ENCODE results near the gene PDZD2. TPM values are rescaled to one million over a fixed set of nuclear protein-coding genes. Genes with fewer than 3 reads are reported as not detected.

PDZD2 gene
- total RNA-seq, 4 donors from 2014 or later: 6.2 to 21.4 (median 11.8) TPM

DNA sequence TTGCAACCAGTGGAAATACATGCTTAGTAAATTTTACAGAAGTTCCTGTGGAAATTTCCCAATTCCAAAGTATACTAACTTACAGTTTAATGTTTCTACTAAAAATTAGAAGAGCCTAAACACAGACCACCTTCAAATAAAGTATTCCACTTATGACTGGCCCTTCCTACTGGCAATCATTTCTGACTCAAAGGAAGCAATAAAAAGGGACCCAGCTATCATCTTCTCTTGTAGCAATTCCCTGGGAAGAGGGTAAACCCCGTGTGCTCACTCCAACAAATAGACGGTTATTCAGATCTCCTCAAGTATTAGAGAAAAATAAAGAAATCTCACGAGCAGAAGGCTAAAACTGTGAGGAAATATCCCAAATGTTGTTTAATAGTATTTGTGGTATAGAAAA lies 491.9 kb downstream of the PDZD2 start:
- Histone ChIP-seq H3K4me1 (peaks cover 0 to 5% of the 10 kb centered on the region in 2 donors), H3K27ac (no peak overlapping the region), H3K4me3 (no peak overlapping the region), H3K9me3 (no peaks in the 10 kb centered on the region), H3K27me3 (no peaks in the 10 kb centered on the region), H3K36me3 (no peaks in the 10 kb centered on the region)
- no peak for TF ChIP-seq POLR2A (IDR thresholded peaks at IDR 0.05)
- TF ChIP-seq, protein P1, sequence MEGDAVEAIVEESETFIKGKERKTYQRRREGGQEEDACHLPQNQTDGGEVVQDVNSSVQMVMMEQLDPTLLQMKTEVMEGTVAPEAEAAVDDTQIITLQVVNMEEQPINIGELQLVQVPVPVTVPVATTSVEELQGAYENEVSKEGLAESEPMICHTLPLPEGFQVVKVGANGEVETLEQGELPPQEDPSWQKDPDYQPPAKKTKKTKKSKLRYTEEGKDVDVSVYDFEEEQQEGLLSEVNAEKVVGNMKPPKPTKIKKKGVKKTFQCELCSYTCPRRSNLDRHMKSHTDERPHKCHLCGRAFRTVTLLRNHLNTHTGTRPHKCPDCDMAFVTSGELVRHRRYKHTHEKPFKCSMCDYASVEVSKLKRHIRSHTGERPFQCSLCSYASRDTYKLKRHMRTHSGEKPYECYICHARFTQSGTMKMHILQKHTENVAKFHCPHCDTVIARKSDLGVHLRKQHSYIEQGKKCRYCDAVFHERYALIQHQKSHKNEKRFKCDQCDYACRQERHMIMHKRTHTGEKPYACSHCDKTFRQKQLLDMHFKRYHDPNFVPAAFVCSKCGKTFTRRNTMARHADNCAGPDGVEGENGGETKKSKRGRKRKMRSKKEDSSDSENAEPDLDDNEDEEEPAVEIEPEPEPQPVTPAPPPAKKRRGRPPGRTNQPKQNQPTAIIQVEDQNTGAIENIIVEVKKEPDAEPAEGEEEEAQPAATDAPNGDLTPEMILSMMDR (IDR thresholded peaks at IDR 0.05): no peak
- DNase-seq: no peak
- intact Hi-C loops (cut with DNase I; ENCODE audit: low total_unique reads): no loop called here

DNA sequence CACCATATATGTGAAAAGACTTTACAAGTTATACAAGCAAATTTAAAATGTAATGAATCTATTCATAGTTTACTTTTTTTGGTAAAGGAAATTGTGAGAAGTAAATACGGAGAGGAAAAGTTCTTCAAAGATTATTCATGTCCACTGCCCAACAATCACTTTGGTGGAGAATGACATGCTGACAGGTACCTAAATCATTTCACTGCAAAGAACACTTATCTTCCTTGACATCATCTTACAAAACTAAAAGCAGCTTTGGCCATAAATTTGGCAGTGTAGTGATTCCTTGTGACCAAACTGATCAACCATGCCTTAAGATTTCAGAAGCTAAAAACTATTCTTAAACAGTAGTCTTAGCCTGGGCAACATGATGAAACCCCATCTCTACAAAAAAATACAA lies 492.7 kb downstream of the PDZD2 start:
- no peaks in the 10 kb centered on the region for H3K27me3 ChIP-seq
- no peak for DNase-seq
- H3K27ac ChIP-seq: no peak overlapping the region
- peaks cover 0 to 5% of the 10 kb centered on the region in 2 donors for H3K4me1 ChIP-seq
- no peaks in the 10 kb centered on the region for H3K36me3 ChIP-seq
- H3K4me3 ChIP-seq: no peak overlapping the region
- intact Hi-C loops (cut with DNase I; ENCODE audit: low total_unique reads): no loop called here
- no peak for TF ChIP-seq POLR2A (IDR thresholded peaks at IDR 0.05)
- TF ChIP-seq, protein P1 (IDR thresholded peaks at IDR 0.05): no peak
- no peaks in the 10 kb centered on the region for H3K9me3 ChIP-seq

DNA sequence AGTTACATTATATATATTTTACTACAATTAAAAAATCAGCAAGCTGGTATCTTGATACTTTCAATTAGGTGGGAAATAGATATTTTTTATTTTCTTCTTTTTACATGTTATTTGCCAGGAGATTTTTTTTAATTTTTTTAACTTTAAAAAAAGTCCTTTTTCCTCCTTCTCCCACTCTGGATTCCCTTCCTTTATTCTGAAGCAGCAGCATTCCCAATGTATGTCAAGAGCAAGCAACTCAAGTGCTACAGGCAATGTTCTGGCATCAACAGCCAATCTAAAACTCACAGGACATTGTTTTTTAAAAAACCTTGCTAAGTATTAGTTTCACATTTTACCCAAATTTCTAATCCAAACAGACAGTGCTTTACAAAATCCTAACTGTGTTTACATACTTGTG lies 493.8 kb downstream of the PDZD2 start:
- intact Hi-C loops (cut with DNase I; ENCODE audit: low total_unique reads): no loop called here
- DNase-seq: no peak
- Histone ChIP-seq H3K36me3 (no peaks in the 10 kb centered on the region), H3K27ac (no peak overlapping the region), H3K4me3 (no peak overlapping the region), H3K4me1 (peaks cover 0 to 5% of the 10 kb centered on the region in 2 donors), H3K27me3 (no peaks in the 10 kb centered on the region), H3K9me3 (no peaks in the 10 kb centered on the region)
- TF ChIP-seq, protein P1 (IDR thresholded peaks at IDR 0.05): no peak
- TF ChIP-seq POLR2A (IDR thresholded peaks at IDR 0.05): no peak

DNA sequence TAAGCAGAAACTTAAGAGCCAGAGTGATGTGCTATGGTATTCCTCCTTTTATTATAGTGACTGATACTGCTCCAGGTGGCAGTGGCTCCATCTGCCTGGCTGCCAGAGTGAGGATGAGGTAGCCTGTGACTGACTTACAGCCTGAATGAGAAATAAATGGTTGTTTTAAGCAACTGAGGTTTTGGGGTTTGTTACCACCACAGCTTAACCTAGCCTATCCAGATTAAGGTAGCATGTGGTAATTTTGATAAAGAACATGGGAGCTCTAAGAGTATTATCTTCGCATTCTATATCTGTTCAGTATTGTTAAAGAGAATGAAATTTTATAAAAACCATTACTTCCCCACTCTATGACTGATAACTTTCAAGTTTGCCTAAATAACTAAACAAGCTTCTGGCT lies 496.2 kb downstream of the PDZD2 start:
- no peak overlapping the region for H3K4me3 ChIP-seq
- intact Hi-C loops (cut with DNase I; ENCODE audit: low total_unique reads): no loop called here
- no peaks in the 10 kb centered on the region for H3K9me3 ChIP-seq
- TF ChIP-seq, protein P1 (IDR thresholded peaks at IDR 0.05): no peak
- no peak for TF ChIP-seq POLR2A (IDR thresholded peaks at IDR 0.05)
- no peaks in the 10 kb centered on the region for H3K27me3 ChIP-seq
- no peak for DNase-seq
- no peak overlapping the region for H3K27ac ChIP-seq
- no peaks in the 10 kb centered on the region for H3K36me3 ChIP-seq
- peaks cover 0 to 5% of the 10 kb centered on the region in 2 donors for H3K4me1 ChIP-seq

DNA sequence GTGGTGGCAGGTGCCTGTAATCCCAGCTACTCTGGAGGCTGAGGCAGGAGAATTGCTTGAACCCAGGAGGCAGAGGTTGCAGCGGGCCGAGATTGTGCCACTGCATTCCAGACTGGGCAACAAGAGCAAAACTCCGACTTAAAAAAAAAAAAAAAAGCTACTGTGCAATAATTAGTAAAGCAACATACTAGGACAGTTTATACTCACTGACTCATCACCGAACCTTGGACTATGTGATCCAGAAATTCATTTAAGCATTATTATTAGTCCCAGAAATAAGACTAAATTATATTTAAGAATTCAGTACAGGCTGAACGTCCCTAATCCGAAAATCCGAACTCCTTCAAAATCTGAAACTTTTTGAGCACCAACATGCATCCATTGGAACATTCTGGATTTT lies 497.4 kb downstream of the PDZD2 start:
- no peaks in the 10 kb centered on the region for H3K9me3 ChIP-seq
- no peaks in the 10 kb centered on the region for H3K27me3 ChIP-seq
- H3K27ac ChIP-seq: no peak overlapping the region
- DNase-seq: no peak
- no peaks in the 10 kb centered on the region for H3K36me3 ChIP-seq
- TF ChIP-seq POLR2A (IDR thresholded peaks at IDR 0.05): no peak
- TF ChIP-seq, protein P1 (IDR thresholded peaks at IDR 0.05): no peak
- H3K4me3 ChIP-seq: no peak overlapping the region
- H3K4me1 ChIP-seq: peaks cover 0 to 3% of the 10 kb centered on the region in 2 donors
- intact Hi-C loops (cut with DNase I; ENCODE audit: low total_unique reads): no loop called here
